Activated CD8-positive, alpha-beta T cell treated with anti-CD3 and anti-CD28 coated beads, Interleukin-2, amount 10 ng/mL, durations not matched to agents 7 days and 5 days (primary cell): ENCODE data around the gene CLEC16A. TPM values are rescaled to one million over a fixed set of nuclear protein-coding genes. Genes with fewer than 3 reads are reported as not detected.
"Not testable (repeated sequence)": the region's sequence is repeated elsewhere in the genome, so short reads cannot be mapped to it uniquely, and the experiment has no call there.

Source experiments
- ATAC-seq: fragments of 150-1000 bp; cut with Tn5 transposase; one replicate; pipeline ENCODE4 v1.10.0; 2021; ENCODE audit warnings: moderate library complexity
- CTCF ChIA-PET: fragments of 350-600 bp; sonication (Branson Sonifier 250); formaldehyde crosslinking; loops from one replicate; lab custom pipeline; 2021; ENCODE audit warnings: antibody characterized with exemption; lab: Charles Lee
- POLR2A ChIA-PET: fragments of 350-600 bp; sonication (Branson Sonifier 250); formaldehyde crosslinking; loops from one replicate; lab custom pipeline; 2021; ENCODE audit warnings: antibody characterized with exemption; lab: Charles Lee
- DNase-seq: peaks from one replicate; pipeline ENCODE4 v3.0.0-alpha.2; 2020
- H3K27ac Mint-ChIP-seq: one replicate; pipeline ENCODE4 v1.8.0; 2021; ENCODE audit warnings: mild to moderate bottlenecking, mixed read lengths
- H3K27me3 Mint-ChIP-seq: one replicate; pipeline ENCODE4 v1.8.0; 2021; ENCODE audit warnings: low read depth, mixed read lengths
- H3K36me3 Mint-ChIP-seq: one replicate; pipeline ENCODE4 v1.8.0; 2021; ENCODE audit warnings: low read depth, mixed read lengths
- H3K4me1 Mint-ChIP-seq: one replicate; pipeline ENCODE4 v1.8.0; 2021; ENCODE audit warnings: low read depth, mixed read lengths
- H3K4me3 Mint-ChIP-seq: one replicate; pipeline ENCODE4 v1.8.0; 2021; ENCODE audit warnings: mild to moderate bottlenecking, mixed read lengths
- H3K9me3 Mint-ChIP-seq: one replicate; pipeline ENCODE4 v1.8.0; 2022; ENCODE audit warnings: mixed read lengths; ENCODE audit not compliant: insufficient read depth
- total RNA-seq, 2 experiments: library from RNA; stranded (reverse); gene quantifications; one replicate each; pipeline ENCODE4 v1.2.3, GENCODE V29; 2021

CLEC16A gene
- total RNA-seq, 2 experiments from 2014 or later, result 32.8 to 38.5 TPM

DNA sequence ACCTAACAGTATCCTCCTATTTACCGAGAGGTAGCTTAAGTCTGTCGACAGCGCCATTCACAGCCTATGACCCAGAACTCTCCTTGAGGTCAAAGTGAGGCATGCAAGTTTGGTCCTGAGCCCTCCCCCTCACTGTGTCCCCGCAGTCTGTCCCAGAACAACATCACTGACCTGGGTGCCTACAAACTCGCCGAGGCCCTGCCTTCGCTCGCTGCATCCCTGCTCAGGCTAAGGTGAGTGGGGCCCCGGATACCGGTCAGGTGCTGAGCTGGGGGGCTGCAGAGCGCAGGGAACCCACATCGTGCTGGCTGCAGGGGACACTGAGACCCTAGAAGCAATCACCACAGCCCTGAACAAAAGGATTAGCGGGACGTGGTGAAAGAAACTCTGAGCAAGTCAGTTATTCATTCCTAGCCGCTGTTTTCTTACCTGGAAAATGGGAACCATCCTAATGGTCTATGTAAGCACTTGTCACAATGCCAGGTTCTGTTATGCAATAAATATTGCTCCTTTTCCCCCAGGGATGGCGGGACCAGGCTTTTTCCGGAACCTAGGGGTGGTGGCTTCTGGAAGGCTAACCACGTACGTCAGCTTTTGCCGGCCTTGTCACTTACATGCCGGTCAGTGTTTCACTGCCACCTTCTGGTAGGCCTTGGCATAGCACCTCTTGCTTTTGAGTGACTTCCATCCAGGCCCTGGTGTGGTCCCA is 25.9 kb upstream of the CLEC16A start:
- no peak overlapping the region for H3K4me3 Mint-ChIP-seq
- ChIA-PET POLR2A (interaction anchor here (1.0 to 1.2 kb wide), 2 partner anchors 47 to 166 kb away, joined by 3 read pairs; no protein-coding TSS in a partner anchor), CTCF (interaction anchor here (0.6 to 2.7 kb wide), 29 partner anchors 9 to 403 kb away, joined by 3 to 19 read pairs (median 5); partner anchors contain the start of genes CIITA and NUBP1)
- peak; percentile 83 for ATAC-seq
- H3K36me3 Mint-ChIP-seq, result peaks cover 11% of the 10 kb centered on the region
- peak; percentile 89 for DNase-seq
- no peaks in the 10 kb centered on the region for H3K9me3 Mint-ChIP-seq
- H3K27me3 Mint-ChIP-seq, result no peaks in the 10 kb centered on the region
- peaks cover 6% of the 10 kb centered on the region for H3K4me1 Mint-ChIP-seq
- no peak overlapping the region for H3K27ac Mint-ChIP-seq

DNA sequence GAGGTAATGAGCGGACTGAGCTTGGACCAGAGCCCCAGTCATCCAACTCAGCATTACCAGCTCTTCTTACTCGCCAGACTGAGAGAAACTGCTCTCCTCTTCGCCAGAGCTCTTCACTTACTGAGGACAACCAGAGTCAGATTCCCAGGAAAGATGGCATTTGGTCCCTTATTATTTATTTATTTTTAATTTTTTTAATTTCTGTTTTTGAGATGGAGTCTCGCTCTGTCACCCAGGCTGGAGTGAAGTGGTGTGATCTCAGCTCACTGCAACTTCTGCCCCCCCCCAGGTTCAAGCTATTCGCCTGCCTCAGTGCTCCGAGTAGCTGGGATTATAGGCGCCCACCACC is 25.4 kb upstream of the CLEC16A start:
- no peak for ATAC-seq
- ChIA-PET POLR2A (no interaction called here), CTCF (interaction anchor here (0.6 to 2.7 kb wide), 26 partner anchors 9 to 404 kb away, joined by 3 to 19 read pairs (median 6); partner anchors contain the start of genes CIITA and NUBP1)
- Mint-ChIP-seq H3K27ac (no peak overlapping the region), H3K9me3 (no peaks in the 10 kb centered on the region), H3K4me1 (peaks cover 6% of the 10 kb centered on the region), H3K27me3 (no peaks in the 10 kb centered on the region), H3K36me3 (peaks cover 16% of the 10 kb centered on the region), H3K4me3 (no peak overlapping the region)
- DNase-seq, result no peak

DNA sequence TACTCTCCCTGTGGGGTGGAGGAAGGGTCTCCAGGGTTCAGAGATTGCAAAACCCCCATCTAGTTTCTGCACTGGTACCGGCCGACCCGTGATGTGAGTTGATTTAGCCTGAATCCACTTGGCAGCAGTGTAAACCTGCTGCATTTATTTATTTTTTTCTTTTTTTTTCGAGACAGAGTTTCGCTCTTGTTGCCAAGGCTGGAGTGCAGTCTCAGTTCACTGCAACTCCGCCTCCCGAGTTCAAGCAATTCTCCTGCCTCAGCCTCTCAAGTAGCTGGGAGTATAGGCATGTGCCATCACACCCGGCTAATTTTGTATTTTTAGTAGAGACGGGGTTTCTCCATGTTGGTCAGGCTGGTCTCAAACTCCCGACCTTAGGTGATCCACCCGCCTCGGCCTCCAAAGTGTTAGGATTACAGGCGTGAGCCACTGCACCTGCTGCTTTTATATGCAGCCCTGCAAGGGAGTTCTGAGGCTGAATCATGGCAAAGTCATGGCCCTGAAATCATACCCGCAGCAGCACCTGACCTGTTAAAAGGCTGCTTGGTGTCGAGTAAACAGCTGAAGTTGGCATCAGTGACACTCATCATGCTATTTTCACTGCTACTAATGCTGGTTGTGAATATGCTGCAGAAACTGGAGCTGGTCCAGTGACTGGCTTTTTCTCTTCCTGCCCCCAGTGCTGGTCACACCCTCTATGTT is 23.5 kb upstream of the CLEC16A start:
- DNase-seq (no peak), ATAC-seq (no peak)
- peaks cover 6% of the 10 kb centered on the region for H3K4me1 Mint-ChIP-seq
- H3K27me3 Mint-ChIP-seq, result no peaks in the 10 kb centered on the region
- no peak overlapping the region for H3K27ac Mint-ChIP-seq
- CTCF ChIA-PET, result interaction anchor here (0.9 kb wide), 1 partner anchor 399 kb away, joined by 3 read pairs; no protein-coding TSS in a partner anchor
- H3K4me3 Mint-ChIP-seq, result no peak overlapping the region
- POLR2A ChIA-PET, result no interaction called here
- no peaks in the 10 kb centered on the region for H3K9me3 Mint-ChIP-seq
- peaks cover 23% of the 10 kb centered on the region for H3K36me3 Mint-ChIP-seq

DNA sequence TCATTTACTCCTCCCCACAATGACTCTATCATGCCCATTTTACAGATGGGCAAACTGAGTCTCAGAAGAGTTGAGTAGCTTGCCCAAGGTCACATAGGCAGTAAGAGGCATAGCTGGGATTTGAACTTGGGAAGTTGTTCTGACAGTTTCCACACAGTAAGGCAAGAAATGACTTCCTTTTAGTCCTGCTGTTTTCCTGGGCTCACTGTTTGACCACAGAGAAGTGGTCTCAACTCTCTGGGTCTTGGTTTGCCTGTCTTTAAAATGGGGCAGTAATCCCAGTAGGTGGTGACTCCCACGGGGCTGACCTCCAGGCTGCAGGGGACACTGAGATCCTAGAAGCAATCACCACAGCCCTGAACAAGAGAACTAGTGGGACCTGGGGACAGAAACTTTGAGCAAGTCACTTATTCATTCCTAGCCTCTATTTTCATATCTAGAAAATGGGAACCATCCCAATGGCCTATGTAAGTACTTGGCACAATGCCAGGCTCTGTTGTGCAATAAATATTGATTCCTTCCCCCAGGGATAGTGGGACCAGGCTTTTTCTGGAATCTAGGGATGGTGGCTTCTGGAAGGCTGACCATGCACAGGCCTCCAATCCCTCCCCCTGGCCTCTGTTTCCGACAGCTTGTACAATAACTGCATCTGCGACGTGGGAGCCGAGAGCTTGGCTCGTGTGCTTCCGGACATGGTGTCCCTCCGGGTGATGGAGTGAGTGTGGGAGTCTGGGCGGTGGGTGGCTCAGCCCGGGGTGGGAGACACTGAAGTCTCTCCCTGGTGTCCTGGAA is 22.6 kb upstream of the CLEC16A start:
- DNase-seq, result no peak
- Mint-ChIP-seq H3K4me3 (no peak overlapping the region), H3K36me3 (peaks cover 20% of the 10 kb centered on the region), H3K9me3 (no peaks in the 10 kb centered on the region), H3K27ac (no peak overlapping the region), H3K4me1 (peaks cover 6% of the 10 kb centered on the region), H3K27me3 (no peaks in the 10 kb centered on the region)
- POLR2A ChIA-PET, result no interaction called here
- no peak for ATAC-seq
- CTCF ChIA-PET, result interaction anchor here (0.9 to 1.1 kb wide), 3 partner anchors 16 to 400 kb away, joined by 3 read pairs; no protein-coding TSS in a partner anchor

DNA sequence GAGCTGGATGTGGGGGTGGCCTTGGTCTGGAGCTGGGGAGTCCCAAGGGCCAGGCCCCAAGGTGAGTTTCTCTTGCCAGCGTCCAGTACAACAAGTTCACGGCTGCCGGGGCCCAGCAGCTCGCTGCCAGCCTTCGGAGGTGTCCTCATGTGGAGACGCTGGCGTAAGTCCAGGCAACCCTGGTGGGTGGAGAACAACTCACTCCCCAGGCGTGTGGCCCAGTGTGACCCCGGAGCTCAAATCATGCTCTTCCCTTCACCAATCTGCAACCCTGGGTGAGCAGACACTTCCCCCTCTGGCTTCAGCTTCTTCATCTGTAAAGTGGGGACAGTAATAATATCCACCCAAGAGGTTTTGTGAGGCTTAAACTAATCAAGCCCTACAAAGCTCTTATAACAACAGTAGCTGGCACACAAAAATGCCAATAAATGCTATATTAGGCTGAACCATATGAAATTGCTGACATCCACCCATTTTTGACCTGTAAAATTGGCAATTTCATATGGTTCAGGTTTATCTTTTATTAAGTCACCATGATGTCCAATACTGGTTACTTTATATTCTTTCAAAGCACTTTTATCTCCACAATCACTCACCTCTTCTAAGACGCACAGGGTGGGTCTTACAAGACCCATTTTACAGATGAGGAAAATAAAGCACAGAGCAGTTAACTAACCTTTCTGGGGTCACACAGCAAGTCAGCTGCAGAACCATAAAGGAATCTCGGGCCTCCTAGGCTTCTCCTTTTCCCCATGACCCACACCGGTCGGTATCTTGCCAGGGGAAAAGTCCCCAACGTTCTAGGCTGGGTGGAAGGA is 21.8 kb upstream of the CLEC16A start:
- Mint-ChIP-seq H3K27me3 (no peaks in the 10 kb centered on the region), H3K27ac (no peak overlapping the region), H3K4me3 (no peak overlapping the region), H3K36me3 (peaks cover 23% of the 10 kb centered on the region), H3K9me3 (no peaks in the 10 kb centered on the region), H3K4me1 (peaks cover 6% of the 10 kb centered on the region)
- ATAC-seq (no peak), DNase-seq (no peak)
- ChIA-PET CTCF (interaction anchor here (1.0 to 1.1 kb wide), 2 partner anchors 15 to 18 kb away, joined by 3 read pairs; no protein-coding TSS in a partner anchor), POLR2A (no interaction called here)

DNA sequence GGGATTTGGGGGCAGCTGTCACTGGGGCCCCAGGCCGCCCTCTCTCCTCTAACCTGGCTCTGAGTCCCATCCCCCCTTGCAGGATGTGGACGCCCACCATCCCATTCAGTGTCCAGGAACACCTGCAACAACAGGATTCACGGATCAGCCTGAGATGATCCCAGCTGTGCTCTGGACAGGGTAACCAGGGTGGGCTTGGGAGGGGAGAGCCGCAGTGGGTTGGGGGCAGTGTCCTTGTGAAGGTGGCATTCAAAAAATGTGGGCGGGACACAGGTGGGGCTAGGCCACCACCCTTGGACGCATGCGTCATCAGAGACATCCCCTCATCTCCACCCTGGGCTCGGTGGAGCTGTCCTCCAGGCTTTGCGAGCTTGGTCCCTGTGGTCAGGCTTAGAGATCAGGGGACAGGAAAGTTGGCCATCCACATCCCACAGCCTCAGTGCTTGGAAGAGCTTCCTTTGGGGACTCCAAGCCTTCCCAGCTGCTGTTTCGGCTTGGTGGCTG is 21.2 kb upstream of the CLEC16A start:
- CTCF ChIA-PET, result interaction anchor here (1.0 kb wide), 1 partner anchor 18 kb away, joined by 3 read pairs; no protein-coding TSS in a partner anchor
- POLR2A ChIA-PET, result no interaction called here
- DNase-seq, result no peak
- peaks cover 6% of the 10 kb centered on the region for H3K4me1 Mint-ChIP-seq
- ATAC-seq, result no peak
- H3K27me3 Mint-ChIP-seq, result no peaks in the 10 kb centered on the region
- H3K9me3 Mint-ChIP-seq, result no peaks in the 10 kb centered on the region
- no peak overlapping the region for H3K4me3 Mint-ChIP-seq
- H3K27ac Mint-ChIP-seq, result no peak overlapping the region
- H3K36me3 Mint-ChIP-seq, result peaks cover 29% of the 10 kb centered on the region

DNA sequence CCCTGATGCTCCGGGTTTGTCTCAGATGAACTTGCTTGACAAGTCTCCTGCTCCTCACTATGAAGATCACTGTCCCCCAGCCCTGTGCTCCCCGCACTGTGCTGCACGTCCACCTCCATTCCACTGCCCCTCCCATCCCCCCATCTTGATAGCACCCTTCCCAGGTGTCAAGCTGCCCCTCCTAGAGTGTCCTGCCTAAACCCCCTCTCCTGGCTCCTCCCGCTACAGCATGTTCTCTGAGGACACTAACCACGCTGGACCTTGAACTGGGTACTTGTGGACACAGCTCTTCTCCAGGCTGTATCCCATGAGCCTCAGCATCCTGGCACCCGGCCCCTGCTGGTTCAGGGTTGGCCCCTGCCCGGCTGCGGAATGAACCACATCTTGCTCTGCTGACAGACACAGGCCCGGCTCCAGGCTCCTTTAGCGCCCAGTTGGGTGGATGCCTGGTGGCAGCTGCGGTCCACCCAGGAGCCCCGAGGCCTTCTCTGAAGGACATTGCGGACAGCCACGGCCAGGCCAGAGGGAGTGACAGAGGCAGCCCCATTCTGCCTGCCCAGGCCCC is 20.6 kb upstream of the CLEC16A start:
- DNase-seq, result no peak
- no peak for ATAC-seq
- no peaks in the 10 kb centered on the region for H3K9me3 Mint-ChIP-seq
- no peak overlapping the region for H3K4me3 Mint-ChIP-seq
- peaks cover 29% of the 10 kb centered on the region for H3K36me3 Mint-ChIP-seq
- no peak overlapping the region for H3K27ac Mint-ChIP-seq
- ChIA-PET CTCF (interaction anchor here (0.6 kb wide), 1 partner anchor 409 kb away, joined by 3 read pairs; no protein-coding TSS in a partner anchor), POLR2A (no interaction called here)
- H3K27me3 Mint-ChIP-seq, result no peaks in the 10 kb centered on the region
- H3K4me1 Mint-ChIP-seq, result peaks cover 2% of the 10 kb centered on the region

DNA sequence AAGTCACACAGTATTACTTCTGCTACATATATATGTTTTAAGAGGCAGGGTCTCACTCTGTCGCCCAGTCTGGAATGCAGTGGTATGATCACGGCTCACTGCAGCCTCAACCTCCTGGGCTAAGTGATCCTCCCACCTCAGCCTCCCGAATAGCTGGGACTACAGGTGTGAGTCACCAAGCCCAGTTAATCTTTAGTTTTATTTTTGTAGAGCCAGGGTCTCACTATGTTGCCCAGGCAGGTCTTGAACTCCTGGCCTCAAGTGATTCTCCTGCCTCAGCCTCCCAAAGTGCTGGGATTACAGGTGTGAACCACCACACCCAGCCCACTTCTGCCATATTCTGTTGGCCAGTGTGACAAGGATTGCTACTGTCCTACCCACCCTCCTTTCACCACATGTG is 19.1 kb upstream of the CLEC16A start:
- CTCF ChIA-PET, result interaction anchor here (1.4 kb wide), 1 partner anchor 9 kb away, joined by 3 read pairs; no protein-coding TSS in a partner anchor
- H3K27ac Mint-ChIP-seq, H3K27me3 Mint-ChIP-seq, ATAC-seq, POLR2A ChIA-PET, H3K4me1 Mint-ChIP-seq, DNase-seq, H3K4me3 Mint-ChIP-seq, H3K9me3 Mint-ChIP-seq: not testable (repeated sequence)
- H3K36me3 Mint-ChIP-seq, result peaks cover 28% of the 10 kb centered on the region

DNA sequence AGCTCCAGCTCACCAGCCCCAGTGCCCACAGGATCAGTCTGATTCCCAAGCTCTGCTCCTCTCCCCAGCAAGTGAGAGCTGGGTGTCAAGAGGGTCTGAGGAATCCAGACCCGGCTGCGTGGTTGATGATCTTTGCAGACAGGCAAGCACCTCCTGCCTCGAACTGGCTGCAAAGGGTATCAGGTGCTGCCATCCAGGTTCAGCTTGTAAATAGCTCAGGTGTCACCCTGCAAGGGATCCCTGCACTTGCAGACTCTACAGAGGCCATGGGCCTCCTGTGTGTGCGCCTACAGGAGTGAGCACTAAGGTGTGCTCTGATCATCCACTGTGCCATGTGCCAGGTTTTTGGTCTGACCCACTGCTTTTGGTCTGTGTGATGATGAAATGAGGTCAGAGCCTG is 18.3 kb upstream of the CLEC16A start:
- H3K4me1 Mint-ChIP-seq, result peaks cover 8% of the 10 kb centered on the region
- H3K36me3 Mint-ChIP-seq, result peaks cover 31% of the 10 kb centered on the region
- no peaks in the 10 kb centered on the region for H3K9me3 Mint-ChIP-seq
- H3K27me3 Mint-ChIP-seq, result no peaks in the 10 kb centered on the region
- ChIA-PET POLR2A (no interaction called here), CTCF (interaction anchor here (1.2 to 3.4 kb wide), 3 partner anchors 7 to 23 kb away, joined by 3 to 11 read pairs (median 3); no protein-coding TSS in a partner anchor)
- ATAC-seq (no peak), DNase-seq (no peak)
- H3K27ac Mint-ChIP-seq, result no peak overlapping the region
- no peak overlapping the region for H3K4me3 Mint-ChIP-seq

DNA sequence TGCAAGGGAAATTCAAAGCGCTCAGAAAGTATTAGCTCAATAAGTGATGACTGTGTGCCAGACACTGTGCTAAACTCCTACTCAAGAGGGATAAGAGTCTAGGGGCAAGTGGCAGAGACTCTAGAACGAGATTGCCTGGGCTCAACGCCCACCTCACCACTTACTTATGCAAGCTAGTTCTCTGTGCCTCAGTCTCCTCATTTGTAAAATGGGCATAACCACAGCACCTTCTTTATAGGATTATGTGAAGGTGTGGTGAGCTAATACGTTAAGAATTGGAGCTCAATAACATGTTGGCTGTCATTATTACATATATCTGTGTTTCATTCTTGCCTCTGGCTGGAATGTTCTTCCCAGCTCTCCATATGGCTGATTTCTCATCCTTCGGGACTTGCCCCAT is 17.5 kb upstream of the CLEC16A start:
- CTCF ChIA-PET, result interaction anchor here (0.9 to 3.4 kb wide), 3 partner anchors 8 to 190 kb away, joined by 3 to 11 read pairs (median 3); no protein-coding TSS in a partner anchor
- DNase-seq (no peak), ATAC-seq (no peak)
- Mint-ChIP-seq H3K4me1 (peaks cover 12% of the 10 kb centered on the region), H3K36me3 (peaks cover 35% of the 10 kb centered on the region), H3K4me3 (no peak overlapping the region), H3K9me3 (no peaks in the 10 kb centered on the region), H3K27me3 (no peaks in the 10 kb centered on the region), H3K27ac (no peak overlapping the region)
- POLR2A ChIA-PET, result no interaction called here
